ENCODE data around the gene ANGPTL5.

- no peak for TF ChIP-seq CTCF (IDR thresholded peaks at IDR 0.05)
- TF ChIP-seq POLR2AphosphoS5 (IDR thresholded peaks at IDR 0.05), result no peak
- TF ChIP-seq POLR2A (IDR thresholded peaks at IDR 0.05), result no peak
These were observed 45.8 kb downstream of the ANGPTL5 start for GRCh38 chr11:101870510-101870909.

All from prostate gland (tissue), 2 donors.